Measurements from ENCODE around the gene DCAF5.

GRCh38 chr14:69047255-69047654, 105.7 kb downstream of the DCAF5 start:
- TF ChIP-seq CTCF (CRISPR knock-in tag; IDR thresholded peaks at IDR 0.05) (no peak), PHF8 (CRISPR knock-in tag; IDR thresholded peaks at IDR 0.05) (no peak), PRPF4 (IDR thresholded peaks at IDR 0.05; ENCODE audit: low read depth, low read length, poor library complexity, severe bottlenecking) (no peak), KLF16 (CRISPR knock-in tag; IDR thresholded peaks at IDR 0.05) (no peak), ARNT (IDR thresholded peaks at IDR 0.05) (no peak), TBX3 (IDR thresholded peaks at IDR 0.05; ENCODE audit: borderline replicate concordance) (no peak), ZNF781 (CRISPR knock-in tag; IDR thresholded peaks at IDR 0.05; ENCODE audit: borderline replicate concordance, not compliant biosample characterization) (no peak), ZNF670 (CRISPR knock-in tag; IDR thresholded peaks at IDR 0.05; ENCODE audit: borderline replicate concordance) (no peak), ZNF136 (CRISPR knock-in tag; IDR thresholded peaks at IDR 0.05; ENCODE audit: low read depth) (no peak), TAF1 (CRISPR knock-in tag; IDR thresholded peaks at IDR 0.05) (no peak), MAFK (conservative IDR thresholded peaks at IDR 0.05 in 1 of 2, IDR thresholded peaks at IDR 0.05 in 1 of 2; ENCODE audit: low read length in 2 of 2) (no peak)
- TF ChIP-seq, protein P1, sequence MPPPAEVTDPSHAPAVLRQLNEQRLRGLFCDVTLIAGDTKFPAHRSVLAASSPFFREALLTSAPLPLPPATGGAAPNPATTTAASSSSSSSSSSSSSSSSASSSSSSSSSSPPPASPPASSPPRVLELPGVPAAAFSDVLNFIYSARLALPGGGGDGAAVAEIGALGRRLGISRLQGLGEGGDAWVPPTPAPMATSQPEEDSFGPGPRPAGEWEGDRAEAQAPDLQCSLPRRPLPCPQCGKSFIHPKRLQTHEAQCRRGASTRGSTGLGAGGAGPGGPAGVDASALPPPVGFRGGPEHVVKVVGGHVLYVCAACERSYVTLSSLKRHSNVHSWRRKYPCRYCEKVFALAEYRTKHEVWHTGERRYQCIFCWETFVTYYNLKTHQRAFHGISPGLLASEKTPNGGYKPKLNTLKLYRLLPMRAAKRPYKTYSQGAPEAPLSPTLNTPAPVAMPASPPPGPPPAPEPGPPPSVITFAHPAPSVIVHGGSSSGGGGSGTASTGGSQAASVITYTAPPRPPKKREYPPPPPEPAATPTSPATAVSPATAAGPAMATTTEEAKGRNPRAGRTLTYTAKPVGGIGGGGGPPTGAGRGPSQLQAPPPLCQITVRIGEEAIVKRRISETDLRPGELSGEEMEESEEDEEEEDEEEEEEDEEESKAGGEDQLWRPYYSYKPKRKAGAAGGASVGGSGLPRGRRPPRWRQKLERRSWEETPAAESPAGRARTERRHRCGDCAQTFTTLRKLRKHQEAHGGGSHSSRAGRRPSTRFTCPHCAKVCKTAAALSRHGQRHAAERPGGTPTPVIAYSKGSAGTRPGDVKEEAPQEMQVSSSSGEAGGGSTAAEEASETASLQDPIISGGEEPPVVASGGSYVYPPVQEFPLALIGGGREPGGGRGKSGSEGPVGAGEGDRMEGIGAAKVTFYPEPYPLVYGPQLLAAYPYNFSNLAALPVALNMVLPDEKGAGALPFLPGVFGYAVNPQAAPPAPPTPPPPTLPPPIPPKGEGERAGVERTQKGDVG (CRISPR knock-in tag; IDR thresholded peaks at IDR 0.05; ENCODE audit: borderline replicate concordance): no peak
- TF ChIP-seq, protein P2, sequence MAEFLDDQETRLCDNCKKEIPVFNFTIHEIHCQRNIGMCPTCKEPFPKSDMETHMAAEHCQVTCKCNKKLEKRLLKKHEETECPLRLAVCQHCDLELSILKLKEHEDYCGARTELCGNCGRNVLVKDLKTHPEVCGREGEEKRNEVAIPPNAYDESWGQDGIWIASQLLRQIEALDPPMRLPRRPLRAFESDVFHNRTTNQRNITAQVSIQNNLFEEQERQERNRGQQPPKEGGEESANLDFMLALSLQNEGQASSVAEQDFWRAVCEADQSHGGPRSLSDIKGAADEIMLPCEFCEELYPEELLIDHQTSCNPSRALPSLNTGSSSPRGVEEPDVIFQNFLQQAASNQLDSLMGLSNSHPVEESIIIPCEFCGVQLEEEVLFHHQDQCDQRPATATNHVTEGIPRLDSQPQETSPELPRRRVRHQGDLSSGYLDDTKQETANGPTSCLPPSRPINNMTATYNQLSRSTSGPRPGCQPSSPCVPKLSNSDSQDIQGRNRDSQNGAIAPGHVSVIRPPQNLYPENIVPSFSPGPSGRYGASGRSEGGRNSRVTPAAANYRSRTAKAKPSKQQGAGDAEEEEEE (CRISPR knock-in tag; IDR thresholded peaks at IDR 0.05; ENCODE audit: borderline replicate concordance): no peak

Data from HepG2 (cell line).